B cell (primary cell): Measurements from ENCODE around the gene TMEM45A. TPM values are rescaled to one million over a fixed set of nuclear protein-coding genes. Genes with fewer than 3 reads are reported as not detected.

Experiments used
- ATAC-seq: fragments of 200-7000 bp; cut with Tn5 transposase; one replicate; pipeline ENCODE4 v1.10.0; 2021; ENCODE audit warnings: low read depth, mild to moderate bottlenecking, moderate number of reproducible peaks, moderate library complexity
- CTCF ChIA-PET: fragments of 350-600 bp; sonication (Branson Sonifier 250); formaldehyde crosslinking; loops from one replicate; lab custom pipeline; 2021; ENCODE audit warnings: antibody characterized with exemption, inconsistent platforms; lab: Charles Lee
- POLR2A ChIA-PET: fragments of 350-600 bp; sonication (Branson Sonifier 250); formaldehyde crosslinking; loops from one replicate; lab custom pipeline; 2021; ENCODE audit warnings: antibody characterized with exemption; lab: Charles Lee
- DNase-seq: peaks from one replicate; pipeline ENCODE4 v3.0.0; 2013
- H2AFZ ChIP-seq: 2 replicates; pipeline ENCODE4 v1.6.1; 2012; ENCODE audit warnings: mild to moderate bottlenecking, low read depth, low read length; ENCODE audit not compliant: insufficient read depth, poor library complexity, severe bottlenecking
- H3K27ac ChIP-seq, 2 donors: 1 replicate in 1 of 2; 2 replicates in 1 of 2; pipeline ENCODE4 v1.5.1; 2012 to 2013; ENCODE audit warnings: low read length in 2 of 2, mild to moderate bottlenecking in 2 of 2, moderate library complexity in 1 of 2
- H3K27me3 ChIP-seq, 4 experiments: fragments of 200-600 bp in 1 of 4; sonication (generic) in 1 of 4; replicated peaks in 1 of 4; 1 replicate in 2 of 4; 2 replicates in 2 of 4; pipeline versions ENCODE4 v1.6.1 to v1.7.0; 2013 to 2016; ENCODE audit warnings: low read length in 3 of 4, mild to moderate bottlenecking in 2 of 4, mixed read lengths in 1 of 4, moderate library complexity in 1 of 4; ENCODE audit not compliant: insufficient read depth in 4 of 4, control insufficient read depth in 3 of 4; ENCODE audit errors: control extremely low read depth in 1 of 4
- H3K36me3 ChIP-seq, 2 experiments: replicated peaks in 1 of 2; 1 replicate in 1 of 2; 2 replicates in 1 of 2; pipeline versions ENCODE4 v1.6.1 to v1.7.1; 2013; ENCODE audit warnings: low read length in 1 of 2; ENCODE audit not compliant: insufficient read depth in 2 of 2, control insufficient read depth in 1 of 2; ENCODE audit errors: control extremely low read depth in 1 of 2, extremely low read depth in 1 of 2
- H3K4me1 ChIP-seq, 2 donors: fragments of 200-600 bp in 1 of 2; sonication (generic) in 1 of 2; 1 replicate in 1 of 2; 2 replicates in 1 of 2; pipeline versions ENCODE4 v1.5.1 to v1.6.1; 2013 to 2017; ENCODE audit warnings: low read length in 2 of 2; ENCODE audit not compliant: control insufficient read depth in 2 of 2, insufficient read depth in 2 of 2
- H3K4me2 ChIP-seq: replicated peaks from 2 replicates; pipeline ENCODE3; 2012; ENCODE audit warnings: mild to moderate bottlenecking, low read depth, low read length; ENCODE audit not compliant: poor library complexity, severe bottlenecking
- H3K4me3 ChIP-seq, 5 experiments: fragments of 200-600 bp in 1 of 5; sonication (generic) in 1 of 5; 1 replicate in 3 of 5; 2 replicates in 2 of 5; pipeline versions ENCODE4 v1.5.1 to v1.7.0; 2011 to 2016; ENCODE audit warnings: low read length in 4 of 5, mild to moderate bottlenecking in 4 of 5, low read depth in 2 of 5, control low read depth in 1 of 5, moderate library complexity in 1 of 5; ENCODE audit not compliant: insufficient read depth in 1 of 5; ENCODE audit errors: control extremely low read depth in 1 of 5, extremely low read depth in 1 of 5
- H3K79me2 ChIP-seq: fragments of 200-600 bp; sonication (generic); one replicate; pipeline ENCODE4 v1.6.0; 2016; ENCODE audit warnings: low read length; ENCODE audit not compliant: control insufficient read depth, insufficient read depth
- H3K9ac ChIP-seq: fragments of 200-600 bp; sonication (generic); 2 replicates; pipeline ENCODE4 v1.6.1; 2017; ENCODE audit warnings: mild to moderate bottlenecking, low read length, moderate library complexity
- H3K9me3 ChIP-seq, 3 donors: one replicate each; pipeline versions ENCODE4 v1.6.1 to v1.7.1; 2013; ENCODE audit warnings: low read length in 2 of 3; ENCODE audit not compliant: control insufficient read depth in 2 of 3, insufficient read depth in 1 of 3; ENCODE audit errors: control extremely low read depth in 1 of 3
- H4K20me1 ChIP-seq: 2 replicates; pipeline ENCODE4 v1.6.0; 2012; ENCODE audit warnings: mild to moderate bottlenecking, low read length; ENCODE audit not compliant: insufficient read depth, control insufficient read depth, poor library complexity, severe bottlenecking
- H3K27ac Mint-ChIP-seq: one replicate; pipeline ENCODE4 v1.8.0; 2021; ENCODE audit warnings: mixed read lengths
- H3K27me3 Mint-ChIP-seq: one replicate; pipeline ENCODE4 v1.8.0; 2021; ENCODE audit warnings: mixed read lengths
- H3K4me1 Mint-ChIP-seq: one replicate; pipeline ENCODE4 v1.8.0; 2021; ENCODE audit warnings: mixed read lengths
- H3K4me3 Mint-ChIP-seq: one replicate; pipeline ENCODE4 v1.8.0; 2021; ENCODE audit warnings: mixed read lengths
- H3K9me3 Mint-ChIP-seq: one replicate; pipeline ENCODE4 v1.8.0; 2022; ENCODE audit warnings: mixed read lengths; ENCODE audit not compliant: insufficient read depth
- CTCF ChIP-seq: fragments of 200-600 bp; IDR thresholded peaks from one replicate; pipeline ENCODE4 v1.8.0; 2022; ENCODE audit warnings: antibody characterized with exemption, mild to moderate bottlenecking
- EZH2 ChIP-seq: IDR thresholded peaks from 2 replicates; pipeline ENCODE4 v1.6.1; 2012; ENCODE audit warnings: borderline replicate concordance, low read depth, mild to moderate bottlenecking, moderate library complexity, low read length; ENCODE audit not compliant: insufficient read depth, poor library complexity, severe bottlenecking
- WGBS: methylation state at CpG from one replicate; pipeline ENCODE4 v1.1.5; 2013; ENCODE audit warnings: missing lambda C conversion rate; ENCODE audit not compliant: insufficient coverage; 5-methylcytosine and 5-hydroxymethylcytosine counted together
- intact Hi-C: fragments of 100-400 bp; cut with micrococcal nuclease; formaldehyde crosslinking; loops from one replicate; pipeline ENCODE4 v1.10.0; 2022
- polyA plus RNA-seq: library from polyadenylated mRNA; depleted of rRNA; stranded (reverse); fragments of >200 nt; gene quantifications from 2 replicates; pipeline ENCODE4 v1.2.3, GENCODE V29; 2012
- total RNA-seq, 2 donors: library from RNA; stranded (reverse); fragments of 120-200 nt in 1 of 2; gene quantifications; 1 replicate in 1 of 2; 2 replicates in 1 of 2; pipeline versions ENCODE4 v1.2.3 to v1.2.4, GENCODE V29; 2013 to 2022

TMEM45A gene
- total and polyA plus RNA-seq, 2 donors (not counting 1 experiment from before 2014, with no cell fraction given): 0.20 TPM; not detected in 1

GRCh38 chr3:100467133-100467532 lies 25.3 kb upstream of the TMEM45A start:
- peaks cover 5% of the 10 kb centered on the region for H3K27me3 Mint-ChIP-seq
- H3K9ac ChIP-seq: no peak overlapping the region
- no peak overlapping the region for H3K4me2 ChIP-seq
- intact Hi-C loops: no loop called here
- H3K79me2 ChIP-seq: no peaks in the 10 kb centered on the region
- DNase-seq: no peak
- H3K4me1 Mint-ChIP-seq: no peaks in the 10 kb centered on the region
- H3K27ac Mint-ChIP-seq: no peak overlapping the region
- no peak overlapping the region for H3K4me3 Mint-ChIP-seq
- H2AFZ ChIP-seq: no peak overlapping the region
- no peak for ATAC-seq
- POLR2A ChIA-PET: no interaction called here
- H3K4me1 ChIP-seq: no peaks in the 10 kb centered on the region
- H3K27me3 ChIP-seq: peaks cover 0 to 4% (median 0%) of the 10 kb centered on the region in 4 experiments
- CTCF ChIA-PET: no interaction called here
- H3K9me3 Mint-ChIP-seq: peaks cover 8% of the 10 kb centered on the region
- H4K20me1 ChIP-seq: no peaks in the 10 kb centered on the region
- H3K27ac ChIP-seq: no peak overlapping the region
- H3K36me3 ChIP-seq: no peaks in the 10 kb centered on the region
- no peak for TF ChIP-seq EZH2
- no peak for TF ChIP-seq CTCF
- H3K9me3 ChIP-seq: peaks cover 0 to 10% (median 6%) of the 10 kb centered on the region in 3 donors
- H3K4me3 ChIP-seq: no peak overlapping the region
- WGBS: no CpG with 5 or more reads among the region's 1 CpG

- Histone ChIP-seq H3K79me2 (no peaks in the 10 kb centered on the region), H3K36me3 (no peaks in the 10 kb centered on the region), H3K9me3 (peaks cover 0 to 10% (median 6%) of the 10 kb centered on the region in 3 donors), H4K20me1 (no peaks in the 10 kb centered on the region), H3K27me3 (peaks cover 0 to 3% (median 0%) of the 10 kb centered on the region in 4 experiments), H3K4me3 (no peak overlapping the region), H3K4me1 (no peaks in the 10 kb centered on the region), H3K4me2 (no peak overlapping the region), H2AFZ (no peak overlapping the region), H3K9ac (no peak overlapping the region), H3K27ac (no peak overlapping the region)
- POLR2A ChIA-PET: no interaction called here
- ATAC-seq (no peak), DNase-seq (no peak)
- peaks cover 8% of the 10 kb centered on the region for H3K9me3 Mint-ChIP-seq
- CTCF ChIA-PET: no interaction called here
- peaks cover 5% of the 10 kb centered on the region for H3K27me3 Mint-ChIP-seq
- H3K27ac Mint-ChIP-seq: no peak overlapping the region
- no CpG with 5 or more reads among the region's 2 CpGs for WGBS
- no peaks in the 10 kb centered on the region for H3K4me1 Mint-ChIP-seq
- no peak for TF ChIP-seq CTCF
- no peak overlapping the region for H3K4me3 Mint-ChIP-seq
- intact Hi-C loops: no loop called here
These were observed 23.7 kb upstream of the TMEM45A start for GRCh38 chr3:100468676-100469075.
